ENCODE results near the gene AVEN.

Gene AVEN

GRCh38 chr15:33910741-33911140, 128.3 kb downstream of the AVEN start:
- no peaks in the 10 kb centered on the region for H3K27me3 ChIP-seq (replicated peaks; ENCODE audit: control insufficient read depth, insufficient read depth, low read length)
- no peak for DNase-seq (ENCODE audit: extremely low read depth, insufficient read length)
- no peak for TF ChIP-seq CTCF (IDR thresholded peaks at IDR 0.05; ENCODE audit: insufficient read depth, low read length, poor library complexity, severe bottlenecking)
- no peaks in the 10 kb centered on the region for H3K36me3 ChIP-seq (ENCODE audit: control insufficient read depth, insufficient read depth, low read length)
- no peak overlapping the region for H3K4me3 ChIP-seq (replicated peaks; ENCODE audit: low read depth, low read length)

GRCh38 chr15:33908406-33908805, 130.6 kb downstream of the AVEN start:
- H3K36me3 ChIP-seq (ENCODE audit: control insufficient read depth, insufficient read depth, low read length): no peaks in the 10 kb centered on the region
- H3K27me3 ChIP-seq (replicated peaks; ENCODE audit: control insufficient read depth, insufficient read depth, low read length): no peaks in the 10 kb centered on the region
- DNase-seq (ENCODE audit: extremely low read depth, insufficient read length): no peak
- no peak for TF ChIP-seq CTCF (IDR thresholded peaks at IDR 0.05; ENCODE audit: insufficient read depth, low read length, poor library complexity, severe bottlenecking)
- H3K4me3 ChIP-seq (replicated peaks; ENCODE audit: low read depth, low read length): no peak overlapping the region

GRCh38 chr15:33907326-33907725, 131.7 kb downstream of the AVEN start:
- no peak for TF ChIP-seq CTCF (IDR thresholded peaks at IDR 0.05; ENCODE audit: insufficient read depth, low read length, poor library complexity, severe bottlenecking)
- H3K27me3 ChIP-seq (replicated peaks; ENCODE audit: control insufficient read depth, insufficient read depth, low read length): no peaks in the 10 kb centered on the region
- no peak for DNase-seq (ENCODE audit: extremely low read depth, insufficient read length)
- H3K4me3 ChIP-seq (replicated peaks; ENCODE audit: low read depth, low read length): no peak overlapping the region
- H3K36me3 ChIP-seq (ENCODE audit: control insufficient read depth, insufficient read depth, low read length): no peaks in the 10 kb centered on the region

- no peak for TF ChIP-seq CTCF (IDR thresholded peaks at IDR 0.05; ENCODE audit: insufficient read depth, low read length, poor library complexity, severe bottlenecking)
- no peak overlapping the region for H3K4me3 ChIP-seq (replicated peaks; ENCODE audit: low read depth, low read length)
- H3K27me3 ChIP-seq (replicated peaks; ENCODE audit: control insufficient read depth, insufficient read depth, low read length): no peaks in the 10 kb centered on the region
- no peak for DNase-seq (ENCODE audit: extremely low read depth, insufficient read length)
- no peaks in the 10 kb centered on the region for H3K36me3 ChIP-seq (ENCODE audit: control insufficient read depth, insufficient read depth, low read length)
These were observed 135.3 kb downstream of the AVEN start for GRCh38 chr15:33903661-33904060.

- no peak for TF ChIP-seq CTCF (IDR thresholded peaks at IDR 0.05; ENCODE audit: insufficient read depth, low read length, poor library complexity, severe bottlenecking)
- H3K36me3 ChIP-seq (ENCODE audit: control insufficient read depth, insufficient read depth, low read length): no peaks in the 10 kb centered on the region
- H3K4me3 ChIP-seq (replicated peaks; ENCODE audit: low read depth, low read length): no peak overlapping the region
- no peaks in the 10 kb centered on the region for H3K27me3 ChIP-seq (replicated peaks; ENCODE audit: control insufficient read depth, insufficient read depth, low read length)
- no peak for DNase-seq (ENCODE audit: extremely low read depth, insufficient read length)
These were observed 137.0 kb downstream of the AVEN start for GRCh38 chr15:33902043-33902442.

GRCh38 chr15:33894193-33894592, 144.8 kb downstream of the AVEN start:
- no peak for DNase-seq (ENCODE audit: extremely low read depth, insufficient read length)
- no peaks in the 10 kb centered on the region for H3K36me3 ChIP-seq (ENCODE audit: control insufficient read depth, insufficient read depth, low read length)
- no peaks in the 10 kb centered on the region for H3K27me3 ChIP-seq (replicated peaks; ENCODE audit: control insufficient read depth, insufficient read depth, low read length)
- no peak overlapping the region for H3K4me3 ChIP-seq (replicated peaks; ENCODE audit: low read depth, low read length)
- no peak for TF ChIP-seq CTCF (IDR thresholded peaks at IDR 0.05; ENCODE audit: insufficient read depth, low read length, poor library complexity, severe bottlenecking)

All from GM06990 (cell line).